Stimulated activated CD4-positive, alpha-beta T cell treated with anti-CD3 and anti-CD28 coated beads, TNF-alpha, amount 100 ng/mL, for 48 hours (primary cell): ENCODE measurements around the gene STIP1.
A peak's percentile ranks its signal among the peaks of the same experiment; 100 is the strongest.

Source experiments
- DNase-seq, 3 donors: peaks; one replicate each; pipeline ENCODE4 v3.0.0-alpha.2; 2020; ENCODE audit warnings: low read depth in 3 of 3

The STIP1 gene

DNA sequence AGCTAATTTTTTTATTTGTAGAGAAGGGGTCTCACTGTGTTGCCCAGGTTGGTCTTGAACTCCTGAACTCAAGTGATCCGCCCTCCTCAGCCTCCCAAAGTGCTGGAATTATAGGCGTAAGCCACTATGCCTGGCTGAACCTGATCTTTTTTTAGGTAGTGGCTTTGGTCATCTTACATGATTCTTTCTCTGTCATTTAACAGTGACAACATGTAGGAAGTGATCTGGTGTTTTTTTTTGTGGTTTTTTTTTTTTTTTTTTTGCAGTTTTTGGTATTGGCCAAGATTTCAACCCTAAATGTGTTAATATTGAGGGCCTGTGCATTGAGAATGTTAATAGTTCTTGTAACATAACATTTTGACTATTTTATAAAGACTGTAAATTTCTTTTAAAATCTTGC, 12.5 kb downstream of the STIP1 start:
- no peak for DNase-seq

DNA sequence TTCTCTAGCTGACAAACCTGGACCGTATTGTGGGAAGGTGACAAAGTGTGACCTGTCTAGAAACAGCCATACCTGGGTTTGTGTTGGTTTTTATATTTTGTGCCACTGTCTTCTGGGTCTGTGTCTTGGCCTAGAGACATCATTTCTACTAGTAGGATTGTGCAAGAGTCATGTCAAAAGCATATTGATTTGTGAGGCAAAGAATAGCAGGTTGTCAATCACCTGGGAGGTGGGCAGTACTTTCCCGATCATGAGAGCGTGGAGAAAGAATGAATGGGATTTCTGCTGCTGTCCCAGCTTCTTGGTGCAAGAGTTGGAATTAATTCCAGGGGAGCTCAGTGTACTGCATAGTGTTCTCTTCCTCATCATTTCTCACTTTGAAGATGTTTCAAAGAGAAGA, 15.6 kb downstream of the STIP1 start:
- no peak for DNase-seq

DNA sequence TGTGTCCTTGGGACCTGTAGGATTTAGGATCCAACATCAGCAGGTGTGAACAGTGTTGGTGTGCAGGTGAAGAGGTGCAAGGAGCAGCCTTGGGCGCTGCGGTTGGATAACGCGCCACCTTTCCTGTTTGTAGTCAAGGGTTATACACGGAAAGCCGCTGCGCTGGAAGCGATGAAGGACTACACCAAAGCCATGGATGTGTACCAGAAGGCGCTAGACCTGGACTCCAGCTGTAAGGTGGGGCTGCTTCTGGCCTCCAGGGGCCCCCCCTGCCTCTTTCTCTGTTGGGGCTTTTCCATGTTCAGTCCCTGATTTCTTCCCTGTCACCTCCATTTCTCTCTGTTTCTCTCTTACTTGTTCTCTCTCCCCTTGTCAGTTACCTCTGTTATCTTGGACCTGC, 17.0 kb downstream of the STIP1 start:
- no peak for DNase-seq

DNA sequence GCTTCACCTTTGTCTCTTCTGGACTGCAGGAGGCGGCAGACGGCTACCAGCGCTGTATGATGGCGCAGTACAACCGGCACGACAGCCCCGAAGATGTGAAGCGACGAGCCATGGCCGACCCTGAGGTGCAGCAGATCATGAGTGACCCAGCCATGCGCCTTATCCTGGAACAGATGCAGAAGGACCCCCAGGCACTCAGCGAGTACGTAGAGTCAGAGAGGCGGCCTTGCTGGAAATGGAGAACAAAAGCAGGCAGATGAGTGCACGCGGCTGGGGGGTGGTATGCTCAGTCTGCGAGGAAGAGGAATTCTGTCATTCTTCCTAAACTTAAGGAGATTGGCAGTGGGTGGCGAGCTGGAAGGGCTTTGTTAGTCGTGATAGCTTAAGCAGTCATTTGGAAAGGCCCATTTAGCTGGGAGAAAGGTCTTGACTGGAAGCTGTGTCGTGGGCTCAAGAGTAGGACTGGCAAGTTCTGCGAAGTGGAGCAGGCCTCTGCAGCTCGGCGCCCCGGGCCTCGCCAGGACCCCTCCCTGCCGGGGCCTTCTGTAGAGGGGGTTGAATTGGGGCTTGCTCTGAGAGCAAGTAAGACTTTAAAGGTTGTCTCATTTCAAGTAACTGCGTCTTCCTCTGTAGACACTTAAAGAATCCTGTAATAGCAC, 17.6 kb downstream of the STIP1 start:
- DNase-seq, result no peak

DNA sequence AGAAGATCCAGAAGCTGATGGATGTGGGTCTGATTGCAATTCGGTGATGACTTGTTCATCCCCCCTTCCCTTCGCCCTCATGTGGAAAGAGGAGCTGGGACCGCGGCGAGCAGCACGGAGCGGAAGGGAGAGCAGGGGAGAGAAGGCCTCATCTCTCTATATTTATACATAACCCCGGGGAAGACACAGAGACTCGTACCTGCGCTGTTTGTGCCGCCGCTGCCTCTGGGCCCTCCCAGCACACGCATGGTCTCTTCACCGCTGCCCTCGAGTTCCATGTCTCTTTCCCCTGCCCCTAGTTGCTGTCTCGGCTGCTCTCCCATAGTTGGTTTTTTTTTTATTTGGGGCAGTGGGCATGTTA, 18.1 kb downstream of the STIP1 start:
- DNase-seq, result no peak

DNA sequence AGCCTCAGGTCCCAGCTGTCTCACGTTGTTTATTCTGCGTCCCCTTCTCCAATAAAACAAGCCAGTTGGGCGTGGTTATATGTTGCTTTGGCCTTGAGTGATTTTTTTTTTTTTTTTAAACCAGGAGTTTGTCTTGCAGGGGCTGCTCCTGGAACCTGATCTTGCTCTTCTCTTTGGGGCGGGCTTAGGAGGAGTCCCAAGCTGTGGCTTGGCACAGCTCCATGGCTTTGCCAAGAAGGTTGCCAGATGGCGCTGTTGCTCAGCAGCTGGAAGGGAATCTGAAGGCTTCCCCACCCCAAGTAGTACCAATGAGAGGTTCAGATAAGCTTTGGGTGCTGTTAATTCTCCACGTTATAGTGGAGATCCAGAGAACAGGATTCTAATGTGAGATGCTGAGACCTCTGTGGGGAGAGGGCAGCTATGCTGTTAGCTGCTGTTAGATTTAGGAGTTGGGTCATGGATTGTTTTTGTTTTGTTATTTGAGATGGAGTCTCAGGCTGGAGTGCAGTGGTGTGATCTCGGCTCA, 18.6 kb downstream of the STIP1 start:
- DNase-seq, result no peak

DNA sequence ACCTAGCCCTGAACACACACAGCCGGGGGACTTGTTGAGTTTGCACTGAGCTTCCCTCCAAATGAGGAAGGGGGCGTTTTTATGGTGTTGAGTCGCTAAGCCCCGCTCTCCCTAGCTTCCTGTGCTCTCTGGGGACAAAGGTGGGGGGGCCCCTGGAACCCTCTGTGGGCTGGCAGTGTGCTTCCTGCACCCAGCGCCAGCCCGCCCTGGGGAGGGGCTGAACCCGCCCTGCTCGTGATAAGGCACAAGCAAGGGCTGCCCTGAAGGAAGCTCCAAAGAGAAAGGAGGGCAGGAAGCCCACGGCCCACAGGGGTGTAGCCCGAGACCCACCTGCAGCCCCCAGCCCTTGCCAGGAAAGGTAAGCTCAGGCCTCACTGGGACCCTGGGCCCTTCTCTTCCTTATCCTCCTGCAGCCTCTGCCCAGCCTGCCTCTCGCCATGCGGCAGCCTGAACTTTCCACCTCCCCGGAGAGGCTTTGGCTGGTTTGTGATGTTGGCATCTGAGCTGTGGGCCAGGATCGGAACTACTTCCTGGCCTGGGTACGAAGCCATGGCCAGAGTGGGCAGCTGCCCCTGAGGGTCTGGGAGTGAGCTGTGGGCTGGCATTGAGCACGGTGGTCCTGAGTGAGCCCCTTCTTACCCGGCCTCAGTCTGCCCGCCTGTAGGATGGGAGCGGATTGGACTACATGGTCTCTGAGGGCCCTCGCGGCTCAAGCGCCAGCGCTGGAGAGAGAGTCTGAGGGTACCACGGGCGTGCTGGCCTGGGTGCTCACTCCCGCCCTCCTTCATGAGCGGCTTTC, 20.7 kb downstream of the STIP1 start, which contains the start of gene FERMT3:
FERMT3 (plus strand) TSS at position 265 of the 799 bp plus-strand sequence. CDS start 644 bp downstream, outside the sequence.
- peak in 2 of 3 donors; percentile 67 to 70 for DNase-seq

DNA sequence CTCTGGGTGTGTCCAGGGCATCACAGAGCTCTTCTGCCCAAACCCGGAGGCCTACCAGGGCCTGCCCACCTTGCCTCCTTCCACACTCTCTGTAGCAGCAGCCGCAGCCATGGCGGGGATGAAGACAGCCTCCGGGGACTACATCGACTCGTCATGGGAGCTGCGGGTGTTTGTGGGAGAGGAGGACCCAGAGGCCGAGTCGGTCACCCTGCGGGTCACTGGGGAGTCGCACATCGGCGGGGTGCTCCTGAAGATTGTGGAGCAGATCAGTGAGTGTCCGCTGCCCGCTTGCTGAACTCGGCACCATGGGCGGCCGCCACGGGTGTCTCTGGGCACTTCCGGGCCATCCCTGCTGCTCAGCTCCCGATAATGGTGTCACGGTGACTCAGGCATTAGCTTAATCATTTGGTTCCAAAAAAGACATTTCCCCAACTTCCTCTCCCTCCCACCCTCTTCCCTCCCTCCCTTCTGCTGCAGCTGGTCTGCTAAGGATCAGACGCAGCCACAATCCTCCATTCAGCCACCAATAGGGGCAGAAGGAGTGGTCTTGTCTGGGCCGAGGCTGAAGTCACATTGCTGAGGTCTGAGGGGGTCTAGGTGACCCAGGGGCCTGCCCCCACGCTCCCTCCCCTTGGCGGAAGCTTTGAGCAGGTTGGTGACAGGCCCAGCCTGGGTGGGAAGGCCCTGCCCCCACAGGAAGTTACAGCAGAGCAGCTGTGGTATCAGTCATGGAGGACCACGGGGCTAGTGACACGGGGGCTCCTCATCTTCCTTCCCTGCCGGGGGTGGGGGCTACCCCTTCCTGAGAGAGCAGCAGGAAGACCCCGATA, 21.5 kb downstream of the STIP1 start:
- peak in 2 of 3 donors; percentile 77 to 79 for DNase-seq

DNA sequence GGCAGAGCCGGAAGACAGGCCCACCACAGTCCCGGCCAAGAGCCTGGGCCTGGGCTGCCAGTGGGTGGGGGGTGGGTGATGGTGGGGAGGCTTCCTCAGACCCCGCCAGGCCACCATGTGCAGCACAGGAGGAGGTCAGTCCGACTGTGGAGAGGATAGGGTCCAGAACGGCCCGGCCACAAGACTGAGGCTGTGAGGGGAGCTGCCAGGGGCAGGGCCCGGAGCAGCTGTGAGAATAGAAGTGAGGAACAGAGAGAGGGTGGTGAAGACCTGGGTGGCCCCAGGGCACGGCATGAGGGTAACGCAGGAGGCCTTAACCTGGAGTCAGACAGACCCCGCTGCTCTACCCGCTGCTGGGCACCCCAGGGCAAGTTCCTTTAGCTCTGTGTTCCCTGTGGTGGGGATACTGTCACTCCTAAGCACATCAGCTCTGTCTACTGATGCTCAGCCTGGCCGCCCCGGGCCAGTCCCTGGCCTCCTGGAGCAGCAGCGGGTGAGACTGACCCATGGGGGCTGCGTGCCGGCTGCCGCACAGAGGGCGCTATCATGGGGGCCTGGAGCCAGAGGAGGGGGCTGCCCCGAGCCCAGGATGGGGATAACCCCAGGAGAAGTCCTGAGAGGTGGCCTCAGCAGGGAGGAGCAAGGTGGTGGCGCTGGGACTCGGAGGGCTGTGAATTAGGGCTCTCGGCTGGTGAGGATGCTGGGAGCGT, 22.3 kb downstream of the STIP1 start:
- DNase-seq, result no peak

DNA sequence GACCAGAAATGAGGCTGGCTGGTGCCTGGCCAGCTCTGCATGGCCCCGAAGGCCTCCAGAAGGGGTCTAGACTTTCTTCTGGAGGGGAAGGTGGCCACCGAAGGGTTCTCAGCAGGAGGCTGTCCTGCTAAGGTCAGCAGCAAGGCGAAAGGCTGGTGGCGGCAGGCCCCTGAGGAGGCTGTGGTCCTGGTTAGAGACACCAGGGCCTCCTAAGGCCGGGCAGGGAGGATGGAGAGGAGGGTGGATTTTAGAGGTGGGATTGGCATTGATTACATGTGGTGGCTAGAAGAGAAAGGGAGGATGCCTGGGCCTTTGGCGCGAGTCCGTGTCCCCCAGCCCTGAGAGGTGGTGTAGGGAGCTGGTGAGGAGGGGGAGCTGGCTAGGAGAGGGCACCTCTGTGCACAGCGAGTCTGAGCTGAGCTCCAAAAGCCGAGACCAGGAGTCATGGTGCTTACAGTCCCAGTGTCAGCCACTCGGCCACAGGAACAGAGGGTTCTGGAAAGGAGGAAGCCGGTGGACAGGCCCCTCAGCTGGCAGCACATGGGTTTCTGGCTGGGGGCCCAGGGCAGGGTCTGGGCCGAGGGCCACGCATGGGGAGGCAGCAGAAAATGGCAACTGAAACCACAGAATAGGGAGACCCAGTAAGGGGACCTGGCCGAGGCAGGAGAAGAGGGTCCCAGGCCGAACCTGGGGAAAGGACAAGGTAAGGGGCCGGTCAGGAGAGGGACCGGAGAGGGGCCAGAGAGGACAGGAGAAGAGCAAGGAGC, 23.0 kb downstream of the STIP1 start:
- DNase-seq, result no peak

DNA sequence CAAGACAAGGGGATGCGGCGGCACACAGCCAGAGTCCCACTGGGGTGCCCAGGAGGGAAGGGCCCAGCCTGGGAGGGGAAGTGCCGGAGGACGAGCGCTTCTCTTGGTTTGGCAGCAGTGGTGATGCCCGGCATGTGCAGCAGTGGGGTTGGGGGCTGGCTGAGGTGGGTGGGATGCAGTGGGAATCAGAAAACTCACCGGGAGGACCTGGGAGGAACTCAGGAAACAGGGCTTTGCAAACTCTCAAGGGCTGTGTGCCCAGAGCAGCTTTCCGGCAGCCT, 23.5 kb downstream of the STIP1 start:
- no peak for DNase-seq

DNA sequence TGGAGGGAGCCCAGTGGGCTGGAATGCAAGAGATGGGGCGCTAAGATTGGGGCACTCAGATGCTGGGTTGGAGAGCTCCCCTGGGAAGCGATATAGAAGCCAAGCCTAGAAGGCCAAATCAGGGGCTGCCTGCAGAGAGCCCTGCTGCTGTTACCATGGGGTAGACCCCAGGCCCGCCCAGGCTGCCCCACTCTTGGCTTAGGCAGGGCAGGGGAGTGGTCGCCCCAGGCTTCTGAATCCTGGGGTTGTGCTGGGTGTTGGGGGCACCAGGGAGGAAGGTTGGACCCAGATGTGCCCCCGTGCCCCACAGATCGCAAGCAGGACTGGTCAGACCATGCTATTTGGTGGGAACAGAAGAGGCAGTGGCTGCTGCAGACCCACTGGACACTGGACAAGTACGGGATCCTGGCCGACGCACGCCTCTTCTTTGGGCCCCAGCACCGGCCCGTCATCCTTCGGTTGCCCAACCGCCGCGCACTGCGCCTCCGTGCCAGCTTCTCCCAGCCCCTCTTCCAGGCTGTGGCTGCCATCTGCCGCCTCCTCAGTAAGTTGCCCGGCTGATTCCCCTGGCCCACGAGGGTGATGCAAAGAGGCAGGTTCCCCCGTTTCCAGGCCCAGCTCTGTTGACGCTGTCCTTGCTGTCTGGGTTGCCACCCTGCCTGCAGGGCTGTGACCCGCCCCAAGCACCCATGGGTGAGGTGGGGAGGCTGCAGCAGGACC, 24.5 kb downstream of the STIP1 start:
- DNase-seq, result no peak

DNA sequence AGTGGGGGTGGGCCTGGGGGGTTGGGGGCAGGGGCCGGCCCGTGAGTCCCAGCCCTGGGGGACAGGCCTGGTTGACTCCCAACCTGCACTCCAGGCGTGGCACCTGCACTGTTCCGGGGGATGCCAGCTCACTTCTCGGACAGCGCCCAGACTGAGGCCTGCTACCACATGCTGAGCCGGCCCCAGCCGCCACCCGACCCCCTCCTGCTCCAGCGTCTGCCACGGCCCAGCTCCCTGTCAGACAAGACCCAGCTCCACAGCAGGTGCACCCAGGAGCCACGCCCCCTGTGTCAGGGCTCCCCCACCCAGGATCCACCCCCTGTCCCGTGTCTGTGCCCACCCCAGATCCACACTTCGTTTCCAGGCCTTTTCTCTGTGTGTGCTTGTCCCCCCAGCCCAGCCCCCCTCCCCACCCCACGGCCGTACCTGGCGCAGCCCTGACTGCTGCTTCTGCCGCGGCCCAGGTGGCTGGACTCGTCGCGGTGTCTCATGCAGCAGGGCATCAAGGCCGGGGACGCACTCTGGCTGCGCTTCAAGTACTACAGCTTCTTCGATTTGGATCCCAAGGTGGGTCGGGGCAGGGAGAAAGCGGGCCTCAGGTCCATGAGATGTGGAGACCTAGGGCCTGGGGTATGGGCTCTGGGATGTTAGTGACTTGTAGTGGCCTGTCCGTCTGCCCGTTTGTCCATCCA, 25.4 kb downstream of the STIP1 start:
- no peak for DNase-seq

DNA sequence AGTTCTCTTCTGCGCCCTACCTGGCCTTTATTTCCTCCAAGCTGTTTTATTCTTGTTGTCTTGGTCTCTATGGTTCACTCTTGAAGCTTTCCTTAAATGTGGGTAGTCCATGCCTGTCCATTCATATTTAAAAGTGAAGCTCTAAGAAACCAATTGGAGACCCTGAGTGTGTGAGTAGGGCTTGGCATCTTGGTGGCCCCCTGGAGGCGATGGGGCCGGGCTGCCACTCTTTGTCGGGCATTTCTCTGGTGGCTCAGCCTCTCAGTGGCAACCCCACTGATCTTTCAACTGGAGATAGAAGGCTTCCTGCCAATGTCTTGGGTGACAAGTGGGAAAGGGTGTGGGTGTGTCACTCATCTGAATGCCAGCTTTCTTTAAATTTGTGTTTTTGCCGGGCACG, 30.9 kb downstream of the STIP1 start:
- no peak for DNase-seq

DNA sequence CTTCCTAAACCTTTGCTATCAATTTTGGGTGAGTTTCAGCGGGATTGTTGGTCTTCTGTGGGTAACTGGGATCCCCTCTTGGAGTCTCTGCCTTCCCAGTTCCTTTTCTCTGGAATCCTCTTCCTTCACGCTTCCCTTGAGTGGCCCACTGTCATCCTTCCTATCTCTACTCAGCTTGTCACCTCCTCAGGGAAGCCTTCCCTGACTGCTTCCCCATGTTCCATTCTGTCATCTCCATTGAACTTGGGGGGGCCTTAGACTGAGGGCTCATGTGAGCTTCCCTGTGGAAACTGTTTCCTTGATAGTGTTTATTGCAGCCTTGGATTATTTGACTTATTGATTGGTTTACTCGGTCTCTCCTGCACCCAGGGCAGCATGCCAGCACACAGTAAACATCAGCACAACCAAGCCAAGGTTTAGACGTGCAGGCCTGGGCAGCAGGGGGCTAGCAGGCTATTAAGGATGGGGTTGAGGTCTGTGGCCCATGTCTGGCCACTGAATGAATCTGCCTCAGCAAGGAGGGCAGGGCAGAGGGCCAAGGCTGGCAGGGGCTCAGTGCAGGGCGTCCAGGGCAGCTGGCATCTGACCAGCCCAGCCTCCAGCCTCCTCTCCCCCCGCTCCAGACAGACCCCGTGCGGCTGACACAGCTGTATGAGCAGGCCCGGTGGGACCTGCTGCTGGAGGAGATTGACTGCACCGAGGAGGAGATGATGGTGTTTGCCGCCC, 32.8 kb downstream of the STIP1 start:
- DNase-seq, result no peak

DNA sequence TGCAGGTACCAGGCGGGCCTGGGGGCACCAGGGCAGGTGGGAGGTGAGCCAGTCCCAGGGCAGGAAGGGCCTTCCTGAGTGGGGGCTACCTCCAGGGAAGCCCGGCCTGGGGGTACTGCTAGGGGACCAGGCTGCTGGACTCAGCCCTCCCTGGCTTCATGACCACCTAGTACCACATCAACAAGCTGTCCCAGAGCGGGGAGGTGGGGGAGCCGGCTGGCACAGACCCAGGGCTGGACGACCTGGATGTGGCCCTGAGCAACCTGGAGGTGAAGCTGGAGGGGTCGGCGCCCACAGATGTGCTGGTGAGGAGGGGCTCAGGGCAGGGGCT, 33.3 kb downstream of the STIP1 start:
- no peak for DNase-seq

DNA sequence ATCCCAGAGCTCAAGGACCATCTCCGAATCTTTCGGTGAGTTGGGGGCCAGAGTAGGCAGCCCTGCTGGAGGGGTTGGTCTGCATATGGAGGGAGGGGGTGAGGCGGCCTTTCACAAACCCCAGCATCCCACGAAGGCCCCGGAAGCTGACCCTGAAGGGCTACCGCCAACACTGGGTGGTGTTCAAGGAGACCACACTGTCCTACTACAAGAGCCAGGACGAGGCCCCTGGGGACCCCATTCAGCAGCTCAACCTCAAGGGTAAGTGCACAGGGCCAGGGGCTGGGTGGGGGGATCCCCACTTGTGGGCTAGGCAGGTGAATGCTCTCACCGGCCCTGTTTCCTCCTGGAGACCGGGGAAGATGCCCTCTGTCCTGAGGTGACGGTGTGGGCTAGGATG, 33.8 kb downstream of the STIP1 start:
- DNase-seq, result no peak

DNA sequence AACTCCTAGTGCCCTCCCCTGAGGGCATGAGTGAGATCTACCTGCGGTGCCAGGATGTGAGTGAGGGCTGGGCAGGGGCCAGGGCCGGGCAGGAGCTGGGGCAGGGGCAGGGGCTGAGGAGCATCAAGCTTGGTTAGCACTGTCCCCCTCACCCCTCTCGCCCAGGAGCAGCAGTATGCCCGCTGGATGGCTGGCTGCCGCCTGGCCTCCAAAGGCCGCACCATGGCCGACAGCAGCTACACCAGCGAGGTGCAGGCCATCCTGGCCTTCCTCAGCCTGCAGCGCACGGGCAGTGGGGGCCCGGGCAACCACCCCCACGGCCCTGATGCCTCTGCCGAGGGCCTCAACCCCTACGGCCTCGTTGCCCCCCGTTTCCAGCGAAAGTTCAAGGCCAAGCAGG, 34.3 kb downstream of the STIP1 start:
- no peak for DNase-seq

DNA sequence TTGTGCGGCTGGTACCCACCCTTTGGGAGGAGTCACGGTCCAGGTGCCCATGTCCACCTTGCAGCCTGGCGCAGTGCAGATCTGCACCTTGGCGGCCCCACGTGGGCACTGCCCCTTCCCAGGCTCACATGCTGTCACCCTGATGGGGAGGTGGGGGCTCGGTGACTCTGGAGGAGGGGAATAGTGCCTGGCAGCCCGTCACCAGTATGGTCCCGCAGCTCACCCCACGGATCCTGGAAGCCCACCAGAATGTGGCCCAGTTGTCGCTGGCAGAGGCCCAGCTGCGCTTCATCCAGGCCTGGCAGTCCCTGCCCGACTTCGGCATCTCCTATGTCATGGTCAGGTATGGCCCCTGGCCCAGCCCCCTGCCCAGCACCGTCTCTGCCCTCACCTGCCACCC, 34.8 kb downstream of the STIP1 start:
- DNase-seq, result no peak
